RCC 7860 (cell line): Measurements from ENCODE around the gene TECPR2.

Source experiments
- DNase-seq: peaks from one replicate; pipeline ENCODE4 v3.0.0-alpha.2; 2015; ENCODE audit warnings: low spot score
- FAIRE-seq: peaks from 2 replicates; lab custom pipeline; 2012; peaks lifted over from hg19 to GRCh38; lab: Jason Lieb, UNC

TECPR2 gene

DNA sequence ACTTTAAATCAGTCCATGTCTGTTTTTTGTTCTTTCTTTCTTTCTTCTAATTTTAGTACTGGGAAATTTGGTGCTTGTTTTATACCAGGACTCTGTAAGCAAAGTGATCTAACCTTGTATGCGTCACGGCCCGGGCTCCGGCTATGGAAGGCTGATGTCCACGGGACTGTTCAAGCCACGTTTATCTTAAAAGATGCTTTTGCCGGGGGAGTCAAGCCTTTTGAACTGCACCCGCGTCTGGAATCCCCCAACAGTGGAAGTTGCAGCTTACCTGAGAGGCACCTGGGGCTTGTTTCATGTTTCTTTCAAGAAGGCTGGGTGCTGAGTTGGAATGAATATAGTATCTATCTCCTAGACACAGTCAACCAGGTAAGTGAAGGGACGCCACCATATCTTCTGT lies 62.2 kb downstream of the TECPR2 start:
- FAIRE-seq: no peak
- DNase-seq: no peak

DNA sequence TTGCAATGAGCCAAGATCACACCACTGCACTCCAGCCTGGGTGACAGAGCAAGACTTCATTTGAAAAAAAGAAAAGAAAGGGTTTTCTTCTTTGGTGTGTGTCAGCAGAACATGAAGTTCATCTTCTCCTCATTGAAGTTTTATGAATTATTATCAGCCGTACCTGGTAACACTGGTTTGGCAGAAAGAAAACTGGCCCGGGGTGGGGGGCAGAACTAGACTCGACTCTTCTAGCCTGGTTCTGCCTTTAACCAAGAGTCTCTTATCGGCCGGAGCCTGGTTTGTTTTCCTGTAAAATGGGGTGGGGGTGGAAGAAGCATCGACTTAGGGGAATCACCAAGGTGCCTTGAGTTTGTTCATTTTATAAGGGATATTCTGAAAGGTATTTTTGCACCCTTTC lies 64.1 kb downstream of the TECPR2 start:
- no peak for DNase-seq
- no peak for FAIRE-seq

DNA sequence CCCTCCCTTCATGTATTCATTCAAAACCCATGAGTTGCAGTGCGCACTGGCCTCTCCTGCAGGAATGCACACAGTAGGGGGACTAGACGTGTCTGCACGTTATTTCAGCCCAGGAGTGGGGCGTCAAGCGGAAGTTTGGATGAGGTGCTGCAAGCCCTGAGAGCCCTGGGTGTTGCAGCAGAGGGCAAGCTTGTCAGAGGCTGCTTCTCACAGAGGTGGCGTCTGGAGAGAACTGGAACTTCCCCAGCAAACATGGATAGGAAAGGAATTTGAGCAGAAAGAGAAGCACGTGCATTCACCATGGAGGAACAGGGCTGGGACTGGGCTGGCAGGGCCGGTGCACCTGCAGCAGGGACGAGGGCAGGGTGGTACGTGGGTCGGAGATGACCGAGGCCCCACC lies 64.9 kb downstream of the TECPR2 start:
- DNase-seq (no peak), FAIRE-seq (no peak)

DNA sequence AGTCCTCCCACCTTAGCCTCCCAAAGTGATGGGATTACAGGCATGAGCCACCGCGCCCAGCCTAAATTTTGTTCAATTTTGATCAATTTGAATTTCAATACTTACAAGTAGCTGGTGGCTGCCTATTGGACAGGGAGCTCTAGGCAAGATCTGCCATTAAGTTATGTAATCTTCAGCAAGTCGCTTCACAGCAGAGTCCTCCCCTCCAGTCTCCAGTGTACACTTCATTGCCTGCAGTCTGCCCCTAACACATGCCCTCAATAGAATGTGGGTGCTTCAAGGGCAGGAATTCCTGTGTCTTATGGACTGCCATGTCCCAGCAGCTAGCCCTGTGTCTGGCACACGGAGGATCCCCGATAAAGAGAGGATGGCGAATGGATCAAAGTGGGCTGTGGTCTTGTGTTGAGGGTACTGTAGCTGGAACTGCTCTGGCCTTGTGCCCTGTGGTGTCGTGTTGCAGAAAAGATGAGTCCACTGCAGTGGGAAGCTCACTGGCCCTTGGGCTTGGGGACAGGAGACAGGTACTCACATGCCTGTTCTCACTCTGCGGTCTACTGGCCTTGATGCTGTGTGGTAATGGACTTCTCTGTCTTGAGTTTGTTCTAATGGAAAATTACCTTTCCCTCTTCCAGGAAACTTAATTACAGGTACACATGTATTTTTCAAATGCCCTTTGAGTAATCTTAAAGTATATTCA lies 67.6 kb downstream of the TECPR2 start:
- no peak for FAIRE-seq
- DNase-seq: no peak

DNA sequence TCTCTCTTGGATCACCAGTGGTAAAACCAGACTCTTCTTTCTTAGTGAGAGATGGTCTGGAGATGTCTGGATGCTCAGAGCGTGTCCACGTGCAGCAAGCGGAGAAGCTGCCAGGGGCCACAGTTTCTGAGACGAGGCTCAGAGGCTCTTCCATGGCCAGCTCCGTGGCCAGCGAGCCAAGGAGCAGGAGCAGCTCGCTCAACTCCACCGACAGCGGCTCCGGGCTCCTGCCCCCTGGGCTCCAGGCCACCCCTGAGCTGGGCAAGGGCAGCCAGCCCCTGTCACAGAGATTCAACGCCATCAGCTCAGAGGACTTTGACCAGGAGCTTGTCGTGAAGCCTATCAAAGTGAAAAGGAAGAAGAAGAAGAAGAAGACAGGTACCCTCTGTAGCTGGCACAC lies 69.0 kb downstream of the TECPR2 start:
- DNase-seq (no peak), FAIRE-seq (no peak)

DNA sequence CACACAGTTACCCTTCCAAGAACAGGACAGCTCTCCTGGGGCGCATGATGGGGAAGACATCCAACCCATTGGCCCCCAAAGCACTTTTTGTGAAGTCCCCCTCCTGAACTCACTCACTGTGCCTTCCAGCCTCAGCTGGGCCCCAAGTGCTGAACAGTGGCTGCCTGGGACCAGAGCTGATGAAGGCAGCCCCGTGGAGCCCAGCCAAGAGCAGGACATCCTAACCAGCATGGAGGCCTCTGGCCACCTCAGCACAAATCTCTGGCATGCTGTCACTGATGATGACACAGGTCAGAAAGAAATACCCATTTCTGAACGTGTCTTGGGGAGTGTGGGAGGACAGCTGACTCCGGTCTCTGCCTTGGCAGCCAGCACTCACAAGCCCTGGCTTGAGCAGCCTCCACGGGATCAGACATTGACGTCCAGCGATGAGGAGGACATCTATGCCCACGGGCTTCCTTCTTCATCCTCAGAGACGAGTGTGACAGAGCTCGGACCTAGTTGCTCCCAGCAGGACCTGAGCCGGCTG lies 72.0 kb downstream of the TECPR2 start:
- FAIRE-seq: no peak
- DNase-seq: no peak

DNA sequence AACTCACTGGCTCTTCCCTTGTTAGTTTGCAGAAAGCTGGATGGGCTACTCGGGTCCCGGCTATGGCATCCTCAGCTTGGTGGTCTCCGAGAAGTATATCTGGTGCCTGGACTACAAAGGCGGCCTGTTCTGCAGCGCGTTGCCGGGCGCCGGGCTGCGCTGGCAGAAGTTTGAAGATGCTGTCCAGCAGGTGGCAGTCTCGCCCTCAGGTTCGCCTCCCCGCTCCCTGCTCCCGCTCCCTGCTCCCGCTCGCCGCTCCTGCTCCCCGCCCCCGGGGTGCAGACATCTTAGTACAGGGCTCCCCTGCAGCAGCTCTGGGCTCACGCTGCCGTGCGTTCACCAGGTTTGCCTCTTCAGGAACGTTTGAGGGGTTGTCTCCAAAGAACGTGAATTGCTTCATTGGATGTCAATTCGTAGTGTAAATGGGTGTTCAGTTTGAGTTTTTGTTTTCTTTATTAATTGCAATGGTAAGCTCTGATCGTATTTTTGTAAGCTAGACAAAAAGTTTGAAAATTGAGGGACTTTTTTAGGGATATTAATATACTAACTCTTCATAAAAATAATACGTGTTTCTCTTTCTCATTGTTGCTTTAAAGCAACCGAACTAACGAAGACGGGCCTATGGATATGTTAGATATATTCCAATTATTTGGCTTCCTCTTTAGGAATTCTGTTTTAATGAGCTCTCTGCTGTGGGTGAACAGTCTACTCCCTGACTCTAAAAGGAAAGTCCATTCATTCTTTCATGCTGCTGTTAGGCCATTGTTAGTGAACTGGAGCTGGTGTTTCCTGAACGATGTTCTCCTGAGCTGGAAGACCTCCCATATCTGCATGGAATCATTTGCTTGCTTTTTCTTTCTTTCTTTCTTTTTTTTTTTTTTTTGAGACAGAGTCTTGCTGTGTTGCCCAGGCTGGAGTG lies 75.5 kb downstream of the TECPR2 start:
- DNase-seq (no peak), FAIRE-seq (no peak)

DNA sequence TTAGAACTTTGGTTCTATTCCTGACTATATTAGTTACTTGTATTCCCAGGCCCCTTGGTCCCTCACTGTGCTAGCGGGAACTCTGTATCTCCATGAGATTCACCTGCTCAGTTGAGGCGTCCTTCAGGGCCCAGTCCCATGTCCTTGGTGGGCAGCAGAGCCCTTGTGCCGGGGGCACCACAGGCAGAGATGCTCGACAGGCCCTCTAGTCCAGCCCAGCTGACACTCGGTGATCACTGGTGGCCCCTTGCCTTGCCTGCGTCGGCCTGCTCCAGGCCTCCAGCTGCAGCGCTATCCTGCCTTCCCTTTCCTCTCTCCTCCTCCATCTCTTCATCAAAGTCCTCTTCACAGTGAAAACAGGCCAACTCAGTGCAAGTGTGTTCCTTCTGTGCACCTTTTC lies 76.8 kb downstream of the TECPR2 start:
- DNase-seq (no peak), FAIRE-seq (no peak)

DNA sequence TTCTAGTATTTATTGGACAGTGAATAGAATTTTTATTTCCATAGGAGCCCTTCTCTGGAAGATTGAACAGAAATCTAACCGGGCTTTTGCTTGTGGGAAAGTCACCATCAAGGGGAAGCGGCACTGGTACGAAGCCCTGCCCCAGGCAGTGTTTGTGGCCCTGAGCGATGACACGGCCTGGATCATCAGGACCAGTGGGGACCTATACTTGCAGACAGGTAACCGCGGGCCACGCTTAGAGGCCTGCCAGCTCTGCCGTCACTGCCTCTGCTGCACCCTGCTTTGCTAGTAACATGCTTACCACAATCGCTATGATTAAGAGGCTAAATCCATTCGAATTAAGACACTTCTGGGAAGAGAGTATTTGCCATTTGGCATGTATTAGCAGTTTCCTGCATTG lies 77.7 kb downstream of the TECPR2 start:
- FAIRE-seq: no peak
- no peak for DNase-seq

DNA sequence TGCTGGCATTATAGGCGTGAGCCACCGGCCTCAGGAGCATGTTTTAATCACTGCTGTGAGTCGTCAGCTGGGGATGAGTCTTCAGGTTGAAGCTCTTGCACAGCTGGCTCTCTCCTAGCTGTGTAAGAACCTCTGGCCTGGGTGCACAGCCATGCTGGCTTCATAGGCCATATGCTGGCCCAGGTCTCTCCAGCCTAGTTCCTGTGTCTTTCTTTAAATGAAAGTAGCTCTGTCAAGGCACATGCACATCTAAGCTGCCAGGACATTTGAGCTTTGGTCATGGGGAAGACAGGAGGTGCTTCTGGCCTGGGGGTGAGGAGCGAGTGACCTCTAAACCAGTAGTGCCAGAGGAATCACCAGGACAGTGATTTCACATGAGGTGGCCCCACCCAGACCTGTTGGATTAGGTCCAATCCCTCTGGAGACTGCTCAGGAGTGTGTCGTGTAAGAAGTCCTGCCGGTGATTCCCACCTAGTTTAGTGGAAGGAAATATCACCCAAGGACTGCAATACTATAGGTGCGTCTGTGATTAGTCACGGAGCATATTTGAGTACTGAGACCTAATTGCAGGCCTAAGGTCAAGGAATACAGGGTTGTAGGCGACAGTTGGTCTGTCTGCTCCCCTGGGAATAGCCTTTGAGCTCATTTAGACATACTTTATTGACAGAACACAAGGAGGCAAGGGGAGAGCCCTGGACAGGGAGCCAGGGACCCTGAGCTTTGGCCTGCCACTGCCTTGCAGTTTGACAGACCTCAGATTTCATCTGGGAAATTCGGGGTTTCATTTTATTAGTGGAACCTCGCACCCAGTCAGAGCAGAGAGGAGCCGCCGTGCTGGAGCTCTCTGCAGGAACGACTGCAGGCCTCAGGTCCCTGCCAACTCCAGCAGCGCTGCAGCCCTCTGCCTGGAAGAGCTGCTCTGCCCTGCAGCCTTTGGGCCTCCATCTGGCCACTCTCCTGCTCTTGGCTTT lies 79.8 kb downstream of the TECPR2 start:
- FAIRE-seq: no peak
- no peak for DNase-seq

DNA sequence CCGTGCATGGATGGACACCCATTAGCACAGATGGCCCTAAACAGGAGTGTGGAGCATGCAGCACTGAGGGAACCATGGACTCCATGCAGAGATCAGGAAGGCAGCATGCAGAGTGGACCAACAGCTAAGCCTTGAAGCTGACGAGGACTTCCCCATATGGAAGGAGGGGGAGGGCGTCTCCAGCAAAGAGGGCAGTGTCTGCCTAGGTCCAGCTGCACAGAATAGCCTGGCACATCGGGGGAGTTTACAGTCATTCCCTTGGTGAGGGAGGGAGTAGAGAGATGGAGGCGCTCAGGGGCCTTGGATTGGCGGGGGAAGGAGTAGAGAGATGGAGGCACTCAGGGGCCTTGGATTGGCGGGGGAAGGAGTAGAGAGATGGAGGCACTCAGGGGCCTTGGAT lies 82.3 kb downstream of the TECPR2 start:
- FAIRE-seq: no peak
- no peak for DNase-seq

DNA sequence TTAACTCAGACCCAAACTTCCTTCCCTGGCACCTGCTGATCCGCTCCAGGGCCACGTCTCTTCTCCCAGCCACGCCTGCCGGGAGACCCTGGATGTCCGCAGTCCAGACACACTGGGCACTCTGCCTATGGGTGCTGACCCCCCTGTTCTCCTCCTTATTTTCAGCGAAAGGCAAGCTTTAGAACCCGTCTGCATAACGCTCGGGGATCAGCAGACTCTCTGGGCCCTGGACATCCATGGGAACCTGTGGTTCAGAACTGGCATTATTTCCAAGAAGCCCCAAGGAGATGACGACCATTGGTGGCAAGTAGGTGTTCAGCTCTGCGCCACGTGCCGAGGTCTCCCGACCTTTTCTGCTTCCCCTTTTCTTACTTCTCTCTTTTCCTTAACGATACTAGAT lies 82.9 kb downstream of the TECPR2 start:
- FAIRE-seq (no peak), DNase-seq (no peak)

DNA sequence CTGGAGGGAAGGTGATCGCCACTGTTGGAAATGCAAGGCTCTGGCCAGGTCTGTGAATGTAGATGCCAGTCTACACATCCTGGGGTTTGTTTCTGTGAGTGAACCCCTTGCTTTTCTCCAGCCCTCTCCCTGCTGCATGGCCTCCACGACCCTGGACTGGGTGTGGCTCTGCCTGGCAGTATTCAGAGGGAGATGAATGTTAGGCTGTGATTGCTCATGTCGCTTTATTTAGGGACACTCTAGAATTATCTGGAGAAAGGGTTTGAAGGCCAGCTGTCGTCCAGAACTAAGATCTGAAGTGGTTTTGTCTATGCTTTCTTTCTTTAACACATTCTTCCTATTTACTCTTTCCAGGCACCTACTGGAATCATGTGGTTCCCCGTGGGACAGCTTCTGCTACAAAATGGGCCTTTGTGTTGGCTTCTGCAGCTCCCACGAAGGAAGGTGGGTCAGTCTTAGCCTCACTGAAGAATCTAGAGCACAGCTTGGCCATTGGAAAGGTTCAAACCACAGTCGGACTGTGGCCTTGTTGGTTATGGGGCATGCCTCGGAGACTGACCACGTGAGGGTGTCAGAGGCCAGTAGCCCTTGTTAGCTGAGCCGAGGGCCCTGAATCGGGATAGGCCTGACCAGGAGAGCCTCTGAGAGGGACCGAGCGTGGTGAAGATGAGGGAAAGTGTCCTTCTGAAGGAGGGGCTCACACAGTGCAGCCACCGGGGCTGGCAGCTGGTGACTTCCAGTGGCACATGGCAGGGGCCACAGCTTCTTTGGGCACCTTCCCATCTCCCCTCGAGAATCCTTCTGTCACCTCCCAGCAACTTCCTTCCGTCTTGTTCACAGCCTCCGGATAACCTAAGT lies 87.7 kb downstream of the TECPR2 start:
- no peak for DNase-seq
- no peak for FAIRE-seq

DNA sequence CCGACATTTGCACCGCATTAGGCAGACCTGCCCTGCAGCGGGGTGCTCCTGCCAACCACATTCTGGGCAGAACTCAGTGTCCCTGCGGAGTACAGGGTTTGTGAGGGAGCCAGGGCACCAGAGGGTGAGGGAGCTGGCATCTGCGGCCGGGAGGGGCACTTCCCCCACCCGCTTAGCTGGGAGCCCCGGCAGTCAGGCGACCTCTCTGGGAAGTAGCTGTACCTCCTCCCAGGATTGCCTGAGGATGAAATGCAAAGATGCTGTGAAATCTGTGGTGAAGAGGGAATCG lies 88.3 kb downstream of the TECPR2 start:
- DNase-seq (no peak), FAIRE-seq (no peak)

DNA sequence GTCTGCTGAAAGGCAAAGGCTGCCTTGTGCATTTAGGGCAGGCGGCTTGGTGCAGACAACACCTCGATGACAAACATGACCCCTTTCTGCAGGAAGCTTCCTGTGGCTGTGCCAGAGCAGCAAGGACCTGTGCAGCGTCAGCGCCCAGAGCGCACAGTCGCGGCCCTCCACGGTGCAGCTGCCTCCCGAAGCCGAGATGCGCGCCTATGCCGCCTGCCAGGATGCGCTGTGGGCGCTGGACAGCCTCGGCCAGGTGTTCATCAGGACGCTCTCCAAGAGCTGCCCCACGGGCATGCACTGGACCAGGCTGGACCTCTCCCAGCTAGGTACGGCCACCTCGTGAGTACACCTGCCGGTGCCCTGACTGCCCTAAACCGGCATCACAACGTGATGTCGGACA lies 89.6 kb downstream of the TECPR2 start:
- FAIRE-seq (no peak), DNase-seq (no peak)

DNA sequence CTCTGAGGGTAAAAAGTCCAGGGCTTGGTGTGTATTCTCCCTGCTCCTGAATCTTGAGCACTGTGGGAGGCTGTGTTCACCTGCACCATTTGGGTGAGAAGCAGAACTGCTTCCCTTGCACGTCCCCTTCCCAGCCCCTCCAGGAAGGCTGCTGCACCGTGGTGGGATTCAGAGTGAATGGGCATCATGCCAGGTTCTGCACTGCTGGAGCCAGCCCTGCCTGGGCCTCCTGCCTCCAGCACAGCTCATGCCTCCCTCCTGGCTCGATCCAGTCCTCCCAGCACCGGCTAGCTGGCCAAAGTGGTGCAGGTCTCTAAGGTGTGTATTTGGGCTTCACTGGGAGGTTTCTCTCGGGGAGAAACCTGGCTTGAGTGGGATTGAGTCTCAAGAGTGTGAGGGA lies 92.0 kb downstream of the TECPR2 start:
- no peak for DNase-seq
- FAIRE-seq: no peak

DNA sequence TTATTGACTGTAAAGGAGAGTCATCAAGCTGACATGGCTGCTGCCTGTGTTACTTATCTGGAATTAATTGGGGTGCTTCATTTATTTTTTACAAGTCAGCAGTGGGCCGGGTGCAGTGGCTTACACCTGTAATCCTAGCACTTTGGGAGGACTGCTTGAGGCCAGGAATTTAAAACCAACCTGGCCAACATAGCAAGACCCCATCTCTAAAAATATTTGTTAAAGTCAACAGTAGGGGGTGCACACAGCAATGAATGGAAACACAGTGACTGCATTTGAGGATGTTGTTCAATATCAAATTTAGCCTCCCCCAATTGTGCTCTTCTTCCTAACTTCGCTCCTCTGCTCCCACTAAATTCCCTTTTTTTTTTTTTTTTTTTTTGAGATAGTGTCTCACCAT lies 94.8 kb downstream of the TECPR2 start:
- DNase-seq (no peak), FAIRE-seq (no peak)

DNA sequence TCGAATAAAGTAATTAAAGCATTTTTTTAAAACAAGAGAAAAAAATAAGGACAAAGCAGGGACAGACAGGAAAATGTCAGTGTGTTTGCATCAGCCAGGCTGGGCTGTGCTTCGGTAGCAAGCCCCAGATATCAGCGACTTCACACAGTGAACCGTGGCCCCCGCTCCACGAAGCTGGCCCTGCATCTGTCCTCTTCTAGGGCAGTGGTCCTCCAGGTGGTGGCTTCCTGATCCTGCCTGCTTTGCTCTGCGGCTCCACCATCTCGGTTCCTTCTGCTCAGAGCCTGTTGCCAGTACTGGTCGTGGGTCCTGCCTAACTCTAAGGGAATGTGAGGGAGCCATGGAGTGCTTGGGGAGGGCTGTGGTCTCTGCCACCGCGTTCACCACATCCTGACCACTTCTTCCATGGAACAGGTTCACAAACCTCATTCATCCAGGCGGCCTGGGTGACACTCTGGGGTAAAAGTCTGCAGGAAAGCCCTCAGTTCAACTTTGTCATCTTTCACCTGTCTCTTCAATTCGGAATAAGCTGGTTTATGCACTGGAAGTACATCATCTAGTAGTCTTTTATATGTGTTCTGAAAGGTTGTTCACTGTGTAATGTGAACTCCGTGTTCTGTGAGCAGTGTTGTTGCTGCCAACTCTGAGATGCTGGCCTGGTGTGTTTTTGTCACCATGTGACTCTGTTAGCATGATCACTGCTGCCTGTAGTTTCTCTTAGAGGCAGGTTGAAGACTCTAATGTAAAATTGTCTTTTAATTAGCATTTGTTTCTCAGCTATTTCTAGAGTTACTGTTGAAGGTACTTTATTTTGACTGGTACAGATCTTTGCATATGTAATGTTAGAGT lies 99.0 kb downstream of the TECPR2 start:
- no peak for DNase-seq
- no peak for FAIRE-seq

DNA sequence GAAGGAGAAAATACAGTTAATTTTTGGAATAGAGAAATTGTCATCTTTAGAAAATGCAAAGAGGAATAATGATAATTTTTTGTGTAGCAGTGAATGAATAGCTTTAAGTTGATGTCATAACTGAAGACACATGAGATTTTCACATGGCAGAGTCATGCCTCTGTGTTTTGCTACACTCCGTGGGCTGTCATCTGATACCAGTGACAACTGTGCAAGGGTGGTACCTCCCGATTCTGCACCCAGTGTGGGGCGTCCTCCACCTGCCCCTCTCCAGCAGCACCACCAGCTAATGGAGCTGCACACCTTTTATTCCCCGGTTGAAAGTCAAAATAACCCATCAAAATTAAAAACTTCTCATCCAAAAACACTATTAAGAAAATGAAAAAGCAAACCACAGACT lies 99.7 kb downstream of the TECPR2 start:
- FAIRE-seq (no peak), DNase-seq (no peak)
